ENCODE data around the gene FNDC5.
"Not testable (repeated sequence)": the region's sequence is repeated elsewhere in the genome, so short reads cannot be mapped to it uniquely, and the experiment has no call there.

Gene FNDC5

DNA sequence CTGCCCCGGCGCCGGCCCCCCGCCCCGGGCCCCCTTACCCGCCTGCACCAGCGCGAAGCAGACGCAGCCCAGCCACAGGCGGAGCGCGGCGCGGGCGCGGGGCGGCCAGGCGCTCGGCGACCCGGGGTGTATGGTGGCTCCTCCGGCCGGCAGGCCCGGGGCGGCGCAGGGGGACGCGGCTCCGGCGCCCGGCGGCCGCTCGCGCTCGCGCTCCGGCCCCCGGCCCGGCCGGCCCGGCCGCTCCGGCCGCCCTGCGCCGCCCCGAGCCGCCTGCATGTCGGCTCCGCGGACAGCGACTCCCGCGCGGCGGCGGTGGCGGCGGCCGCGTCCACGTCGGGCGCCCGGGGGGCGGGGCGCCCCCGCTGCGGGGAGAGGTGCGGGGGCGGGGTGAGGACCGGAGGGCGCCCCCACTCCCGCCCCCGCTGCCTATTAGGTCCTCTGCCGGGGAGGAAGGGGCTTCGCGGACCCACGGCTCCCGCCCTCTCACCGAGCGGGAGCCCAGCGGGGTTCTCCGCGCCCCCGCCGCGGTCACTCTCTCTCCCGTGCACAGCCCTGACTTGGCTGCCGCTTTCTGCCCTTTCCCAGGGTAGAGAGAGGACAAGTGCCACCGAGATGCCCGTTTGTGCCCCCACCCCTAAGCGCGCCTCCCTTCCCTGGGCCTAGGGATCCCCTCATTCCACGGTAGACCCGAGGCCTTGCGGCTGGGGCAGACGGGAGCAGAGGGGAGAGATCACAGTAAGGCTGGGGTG is at the start of gene FNDC5:
FNDC5 (minus strand) TSS at position 298 of the 749 bp plus-strand sequence.
- Histone ChIP-seq H3K27ac (peak within 1 kb of the TSS in 1 of 21 experiments; percentile 33), H3K4me3 (peak within 1 kb of the TSS in 5 of 7 experiments; percentile 12 to 42 (median 25))

- Histone ChIP-seq H3K4me3 (no peak overlapping the region), H3K27ac (no peak overlapping the region)
Observed at GRCh38 chr1:32919811-32920733, 49.4 kb upstream of the FNDC5 start.

- Histone ChIP-seq H3K27ac (no peak overlapping the region), H3K4me3 (no peak overlapping the region)
Observed at GRCh38 chr1:32918179-32918578, 47.5 kb upstream of the FNDC5 start.

DNA sequence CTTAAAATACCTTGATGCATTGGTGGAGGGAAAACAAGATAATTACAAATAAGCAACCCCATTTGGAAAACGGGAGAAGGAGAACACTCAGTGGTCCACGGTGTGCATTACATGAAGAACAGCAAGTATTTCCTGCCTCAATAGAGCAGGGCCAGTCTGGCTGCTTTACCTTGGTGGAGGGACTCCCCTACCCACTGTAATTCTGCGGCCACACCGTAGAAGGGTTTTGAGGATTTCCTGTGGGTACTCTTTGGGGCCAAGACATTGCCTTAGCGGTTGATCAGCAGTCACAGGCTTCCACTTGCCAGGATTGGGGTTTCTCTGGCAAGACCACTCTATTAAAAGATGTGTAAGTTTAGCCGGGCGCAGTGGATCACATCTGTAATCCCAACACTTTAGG is 46.8 kb upstream of the FNDC5 start:
- H3K4me3 ChIP-seq, result no peak overlapping the region
- H3K27ac ChIP-seq, result no peak overlapping the region

DNA sequence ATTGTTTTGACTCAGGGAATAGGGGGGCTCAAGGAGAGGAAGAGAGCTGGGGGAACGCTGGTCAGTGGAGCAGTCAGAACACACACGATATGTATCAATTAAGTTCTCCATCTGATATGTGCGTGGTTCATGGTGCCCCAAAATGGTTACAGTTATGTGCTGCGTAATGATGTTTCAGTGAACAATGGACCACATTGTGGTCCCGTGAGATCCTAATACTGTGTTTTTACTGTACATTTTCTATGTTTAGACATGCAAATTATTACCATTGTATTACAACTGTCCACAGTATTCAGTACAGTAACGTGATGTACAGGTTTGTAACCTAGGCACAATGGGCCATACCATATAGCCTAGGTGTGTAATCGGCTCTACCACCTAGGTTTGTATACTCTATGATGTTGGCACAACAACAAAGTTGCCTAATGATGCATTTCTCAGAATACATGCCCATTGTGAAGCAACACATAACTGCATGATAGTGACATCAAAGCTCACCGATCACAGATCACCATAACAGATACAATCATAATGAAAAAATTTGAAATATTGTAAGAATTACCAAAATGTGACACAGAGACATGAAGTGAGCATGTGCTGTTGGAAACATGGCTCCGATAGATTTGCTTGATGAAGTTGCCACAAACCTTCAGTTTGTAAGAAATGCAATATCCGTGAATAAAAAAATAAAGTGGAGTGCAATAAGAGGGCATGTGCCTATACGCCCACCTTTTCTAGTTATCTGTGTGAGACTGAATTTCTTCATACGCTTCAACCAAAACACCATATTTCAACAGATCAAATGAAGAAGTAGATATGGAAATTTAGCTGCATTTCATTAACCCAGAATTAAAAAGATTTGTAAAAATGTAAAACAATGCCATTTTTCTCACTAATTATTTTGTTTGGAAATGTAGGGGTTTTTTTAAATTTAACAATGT is 45.3 kb upstream of the FNDC5 start:
- Histone ChIP-seq H3K4me3 (no peak overlapping the region), H3K27ac (no peak overlapping the region)

- no peak overlapping the region for H3K4me3 ChIP-seq
- no peak overlapping the region for H3K27ac ChIP-seq
Observed at GRCh38 chr1:32910319-32910718, 39.6 kb upstream of the FNDC5 start.

DNA sequence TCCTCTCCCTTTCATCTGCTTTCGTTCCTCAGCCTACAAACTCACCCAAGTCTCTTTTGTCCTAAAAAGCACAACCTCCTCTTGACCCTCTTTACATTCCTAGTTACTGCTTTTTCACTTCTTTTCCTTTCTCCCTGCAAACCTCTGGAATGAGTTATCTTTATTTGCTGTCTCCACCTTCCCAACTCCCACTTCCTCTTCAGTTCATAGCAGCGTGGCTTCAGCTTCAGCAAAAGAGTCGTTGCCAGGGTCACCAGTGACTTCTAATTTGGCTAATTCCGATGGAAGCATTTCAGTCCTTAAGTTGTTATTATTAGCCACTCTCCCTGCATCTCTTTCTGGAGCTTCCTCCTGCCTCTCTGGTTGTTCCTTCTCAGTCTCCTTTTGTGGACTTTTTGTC is 36.7 kb upstream of the FNDC5 start:
- H3K27ac ChIP-seq, result no peak overlapping the region

GRCh38 chr1:32906654-32907053 is 35.9 kb upstream of the FNDC5 start:
- H3K27ac ChIP-seq, result no peak overlapping the region
- H3K4me3 ChIP-seq, result no peak overlapping the region

More for the DNA sequence above, 36.7 kb upstream of the FNDC5 start:
- H3K4me3 ChIP-seq, result no peak overlapping the region

DNA sequence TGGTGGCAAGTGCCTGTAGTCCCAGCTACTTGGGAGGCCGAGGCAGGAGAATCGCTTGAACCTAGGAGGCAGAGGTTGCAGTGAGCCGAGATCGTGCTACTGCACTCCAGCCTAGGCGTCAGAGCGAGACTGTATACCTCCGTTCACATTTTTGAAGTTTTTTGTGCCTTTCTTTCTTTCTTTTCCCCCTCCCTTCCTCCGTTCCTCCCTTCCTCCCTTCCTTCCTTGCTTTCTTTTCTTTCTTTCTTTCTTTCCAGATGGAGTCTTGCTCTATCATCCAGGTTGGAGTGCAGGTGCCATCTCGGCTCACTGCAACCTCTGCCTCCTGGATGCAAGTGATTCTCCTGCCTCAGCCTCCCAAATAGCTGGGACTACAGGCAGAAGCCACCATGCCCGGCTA is 34.9 kb upstream of the FNDC5 start:
- not testable (repeated sequence) for H3K4me3 ChIP-seq, H3K27ac ChIP-seq

- no peak overlapping the region for H3K4me3 ChIP-seq
Observed at GRCh38 chr1:32904797-32905196, 34.1 kb upstream of the FNDC5 start.

GRCh38 chr1:32903991-32904785 is 33.5 kb upstream of the FNDC5 start:
- H3K4me3 ChIP-seq, result no peak overlapping the region
- H3K27ac ChIP-seq, result no peak overlapping the region

More at GRCh38 chr1:32904797-32905196, 34.1 kb upstream of the FNDC5 start:
- no peak overlapping the region for H3K27ac ChIP-seq

DNA sequence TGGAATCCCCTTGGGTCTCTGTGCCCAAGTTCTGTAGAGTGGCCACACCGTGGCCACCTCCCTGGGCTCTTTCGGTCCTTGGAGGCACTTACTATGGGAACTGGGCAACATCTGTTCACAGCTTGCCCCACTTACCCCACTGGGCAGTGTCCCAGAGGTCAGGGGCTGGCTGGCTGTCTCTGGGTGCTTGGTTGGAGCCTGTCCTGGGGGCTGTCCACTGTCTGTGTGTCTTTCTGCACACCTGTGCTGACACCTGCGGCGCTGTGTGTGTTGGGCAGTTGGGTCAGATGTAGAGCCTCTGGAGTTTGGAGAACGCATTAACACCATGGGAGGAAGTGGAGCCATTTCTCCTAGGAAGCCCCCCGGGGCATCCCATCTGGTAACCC is 31.8 kb upstream of the FNDC5 start:
- H3K4me3 ChIP-seq, result no peak overlapping the region
- H3K27ac ChIP-seq, result no peak overlapping the region

GRCh38 chr1:32901823-32902534 is 31.3 kb upstream of the FNDC5 start:
- Histone ChIP-seq H3K4me3 (peak overlapping the region; percentile 30 to 69 (median 59)), H3K27ac (peak overlapping the region in 18 of 21 experiments; percentile 36 to 86 (median 80))

- peak within 1 kb of the TSS in 20 of 21 experiments; percentile 59 to 88 (median 80) for H3K27ac ChIP-seq
Observed at GRCh38 chr1:32900956-32901822, 30.5 kb upstream of the FNDC5 start, which contains the start of gene TMEM54. Gene TMEM54 (minus strand): TSS chr1:32901389. CDS start chr1:32901238, 151 bp downstream.

DNA sequence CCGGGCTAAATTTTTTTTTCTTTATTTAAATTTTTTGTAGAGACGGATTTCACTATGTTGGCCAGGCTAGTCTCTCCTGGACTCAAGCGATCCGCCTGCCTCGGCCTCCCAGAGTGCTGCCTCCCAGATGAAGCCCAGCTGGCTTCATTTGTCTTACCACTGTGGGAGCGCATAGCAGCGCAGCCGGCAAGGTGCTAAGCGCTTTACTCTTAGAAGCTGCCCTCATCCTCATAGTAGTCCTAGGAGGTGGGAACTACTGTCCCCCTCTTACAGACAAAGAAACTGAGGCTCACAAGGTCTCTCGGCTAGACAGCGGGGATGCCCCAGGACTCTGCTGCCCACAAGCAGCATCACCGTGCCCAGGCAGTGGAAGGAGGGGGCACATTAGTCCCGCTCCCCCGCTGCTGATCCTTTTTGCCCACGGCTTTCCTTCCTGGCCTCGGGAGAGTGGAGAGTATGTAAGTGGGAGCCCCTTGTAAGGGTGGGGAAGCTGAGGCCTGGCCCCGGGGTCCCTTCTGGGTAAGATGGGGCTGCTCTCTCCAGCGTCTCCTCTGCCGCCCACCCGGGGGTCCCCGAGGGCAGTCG is 29.8 kb upstream of the FNDC5 start:
- H3K27ac ChIP-seq, result peak overlapping the region in 20 of 21 experiments; percentile 37 to 88 (median 80)
- peak overlapping the region; percentile 51 to 69 (median 59) for H3K4me3 ChIP-seq

More at GRCh38 chr1:32900956-32901822, 30.5 kb upstream of the FNDC5 start, which contains the start of gene TMEM54:
- peak within 1 kb of the TSS; percentile 51 to 69 (median 59) for H3K4me3 ChIP-seq

DNA sequence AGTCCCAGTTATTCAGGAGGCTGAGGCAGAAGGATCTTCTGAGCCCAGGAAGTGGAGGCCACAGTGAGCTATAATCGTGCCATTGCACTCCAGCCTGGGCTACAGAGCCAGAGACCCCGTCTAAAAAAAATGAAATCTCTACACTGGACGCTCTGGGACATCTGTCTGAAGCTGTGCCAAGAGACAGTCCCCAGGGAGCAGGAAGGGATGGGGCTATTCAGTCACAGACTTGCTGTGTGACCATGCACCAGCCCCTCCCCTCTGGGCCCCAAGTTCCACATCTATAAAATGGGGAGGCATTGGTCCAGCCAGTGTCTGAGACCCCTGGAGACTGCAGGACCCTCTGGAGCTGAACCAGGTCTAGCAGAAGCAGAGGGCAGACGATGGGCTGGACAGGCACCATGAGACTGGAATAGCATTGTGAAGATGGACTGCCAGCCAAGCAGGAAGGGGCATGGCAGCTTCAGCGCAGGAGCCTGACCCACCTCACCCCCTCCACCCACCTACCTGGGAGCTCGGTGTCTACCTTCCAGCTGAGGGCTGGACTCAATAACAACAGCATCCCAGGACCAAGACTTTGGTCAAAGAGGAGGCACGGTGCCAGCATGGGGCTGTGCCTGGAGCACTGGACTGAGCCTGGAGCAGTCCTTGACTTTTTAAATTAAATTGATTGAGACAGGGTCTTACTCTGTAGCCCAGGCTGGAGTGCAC is 29.0 kb upstream of the FNDC5 start:
- no peak overlapping the region for H3K27ac ChIP-seq
- H3K4me3 ChIP-seq, result peak overlapping the region in 3 of 7 experiments; percentile 63 to 69 (median 68)

Data from skin epidermis (tissue), 12 donors.